Measurements from ENCODE around the gene TBX6. TPM values are rescaled to one million over a fixed set of nuclear protein-coding genes. Genes with fewer than 3 reads are reported as not detected.
A peak's percentile ranks its signal among the peaks of the same experiment; 100 is the strongest.

The TBX6 gene
- total RNA-seq, 1 experiment from 2014 or later = 0.49 TPM

DNA sequence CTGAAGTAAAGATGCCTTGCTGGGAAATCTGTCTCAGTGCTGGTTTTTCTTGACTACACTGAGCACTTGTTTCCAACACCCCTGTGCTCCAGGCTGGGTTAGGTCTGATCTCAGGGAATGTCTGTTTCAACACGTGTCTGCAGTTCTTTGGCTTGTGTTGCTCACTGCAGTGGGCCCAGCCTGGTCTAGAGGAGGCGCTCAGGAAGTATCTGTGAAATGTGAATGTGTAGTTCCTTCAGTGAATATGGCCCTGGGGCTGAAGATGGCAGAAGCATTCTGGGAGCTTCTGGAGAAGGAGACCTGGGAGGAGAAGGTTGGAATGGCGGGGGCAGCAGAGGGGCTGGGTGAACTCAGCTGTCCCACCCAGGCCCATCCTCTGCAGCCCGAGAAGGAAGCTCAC, 12.4 kb upstream of the TBX6 start:
- Histone ChIP-seq H3K36me3 (ENCODE audit: insufficient read depth, low read length, poor library complexity, severe bottlenecking) (no peaks in the 10 kb centered on the region), H3K4me1 (ENCODE audit: insufficient read depth, low read length, poor library complexity, severe bottlenecking) (no peaks in the 10 kb centered on the region), H3K4me3 (ENCODE audit: low read depth, low read length, poor library complexity, severe bottlenecking) (no peak overlapping the region), H3K27ac (ENCODE audit: low read depth, low read length, poor library complexity, severe bottlenecking) (no peak overlapping the region), H3K9me3 (ENCODE audit: low read depth, low read length, poor library complexity, severe bottlenecking) (no peaks in the 10 kb centered on the region), H3K27me3 (replicated peaks; ENCODE audit: insufficient read depth, low read depth, low read length, poor library complexity) (no peaks in the 10 kb centered on the region)
- BruUV-seq (replicated peaks) = no TSS peak
- ChIA-PET POLR2A (ENCODE audit: low non-redundant PET) (no interaction called here), CTCF (no interaction called here)
- no peak for TF ChIP-seq EZH2 (IDR thresholded peaks at IDR 0.05; ENCODE audit: borderline replicate concordance, low read depth, low read length, poor library complexity, severe bottlenecking)
- TF ChIP-seq, protein P1, sequence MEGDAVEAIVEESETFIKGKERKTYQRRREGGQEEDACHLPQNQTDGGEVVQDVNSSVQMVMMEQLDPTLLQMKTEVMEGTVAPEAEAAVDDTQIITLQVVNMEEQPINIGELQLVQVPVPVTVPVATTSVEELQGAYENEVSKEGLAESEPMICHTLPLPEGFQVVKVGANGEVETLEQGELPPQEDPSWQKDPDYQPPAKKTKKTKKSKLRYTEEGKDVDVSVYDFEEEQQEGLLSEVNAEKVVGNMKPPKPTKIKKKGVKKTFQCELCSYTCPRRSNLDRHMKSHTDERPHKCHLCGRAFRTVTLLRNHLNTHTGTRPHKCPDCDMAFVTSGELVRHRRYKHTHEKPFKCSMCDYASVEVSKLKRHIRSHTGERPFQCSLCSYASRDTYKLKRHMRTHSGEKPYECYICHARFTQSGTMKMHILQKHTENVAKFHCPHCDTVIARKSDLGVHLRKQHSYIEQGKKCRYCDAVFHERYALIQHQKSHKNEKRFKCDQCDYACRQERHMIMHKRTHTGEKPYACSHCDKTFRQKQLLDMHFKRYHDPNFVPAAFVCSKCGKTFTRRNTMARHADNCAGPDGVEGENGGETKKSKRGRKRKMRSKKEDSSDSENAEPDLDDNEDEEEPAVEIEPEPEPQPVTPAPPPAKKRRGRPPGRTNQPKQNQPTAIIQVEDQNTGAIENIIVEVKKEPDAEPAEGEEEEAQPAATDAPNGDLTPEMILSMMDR (conservative IDR thresholded peaks at IDR 0.05; ENCODE audit: low read depth, low read length) = no peak
- intact Hi-C loops (cut with micrococcal nuclease; ENCODE audit: unreplicated experiment) = no loop called here
- DNase-seq (ENCODE audit: low spot score) = no peak

DNA sequence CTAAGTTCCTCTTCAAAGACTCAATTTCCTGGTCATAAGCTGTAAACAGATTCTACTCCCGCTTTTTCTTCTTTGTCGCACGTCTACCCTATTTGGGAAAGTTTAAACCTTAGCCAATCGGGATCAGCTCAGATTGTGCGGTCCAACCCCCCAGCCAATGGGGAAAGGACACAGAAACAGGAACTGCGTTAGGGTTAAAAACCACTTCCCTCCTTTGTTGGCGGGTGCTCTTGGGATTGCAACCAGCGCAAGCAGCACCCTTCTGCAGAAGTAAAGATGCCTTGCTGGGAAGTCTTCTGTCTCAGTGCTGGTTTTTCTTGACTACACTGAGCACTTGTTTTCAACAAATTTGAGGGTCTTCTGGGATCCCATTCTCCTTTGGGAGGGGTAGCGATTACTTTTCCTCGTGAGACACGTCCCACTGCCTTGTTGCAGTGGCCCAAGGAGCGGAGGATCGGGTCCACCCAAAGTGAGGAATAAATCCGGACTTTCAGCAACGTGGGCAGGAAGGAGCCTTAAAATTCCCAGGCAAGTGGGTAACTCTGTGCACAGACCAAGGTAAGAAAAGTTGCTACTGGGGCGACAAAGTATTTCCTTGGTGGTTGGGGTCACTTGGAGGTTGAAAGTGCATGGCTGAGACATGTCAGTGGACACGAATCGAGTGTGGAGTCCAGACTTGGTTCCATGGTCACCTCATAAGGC, 5.3 kb upstream of the TBX6 start:
- CTCF ChIA-PET = no interaction called here
- Histone ChIP-seq H3K36me3 (ENCODE audit: insufficient read depth, low read length, poor library complexity, severe bottlenecking) (no peaks in the 10 kb centered on the region), H3K4me3 (ENCODE audit: low read depth, low read length, poor library complexity, severe bottlenecking) (no peak overlapping the region), H3K9me3 (ENCODE audit: low read depth, low read length, poor library complexity, severe bottlenecking) (peaks cover 19% of the 10 kb centered on the region), H3K4me1 (ENCODE audit: insufficient read depth, low read length, poor library complexity, severe bottlenecking) (peaks cover 11% of the 10 kb centered on the region), H3K27ac (ENCODE audit: low read depth, low read length, poor library complexity, severe bottlenecking) (no peak overlapping the region), H3K27me3 (replicated peaks; ENCODE audit: insufficient read depth, low read depth, low read length, poor library complexity) (no peaks in the 10 kb centered on the region)
- POLR2A ChIA-PET (ENCODE audit: low non-redundant PET) = no interaction called here
- TF ChIP-seq, protein P1 (conservative IDR thresholded peaks at IDR 0.05; ENCODE audit: low read depth, low read length) = no peak
- no peak for TF ChIP-seq EZH2 (IDR thresholded peaks at IDR 0.05; ENCODE audit: borderline replicate concordance, low read depth, low read length, poor library complexity, severe bottlenecking)
- BruUV-seq (replicated peaks) = no TSS peak
- no peak for DNase-seq (ENCODE audit: low spot score)
- intact Hi-C loops (cut with micrococcal nuclease; ENCODE audit: unreplicated experiment) = no loop called here

DNA sequence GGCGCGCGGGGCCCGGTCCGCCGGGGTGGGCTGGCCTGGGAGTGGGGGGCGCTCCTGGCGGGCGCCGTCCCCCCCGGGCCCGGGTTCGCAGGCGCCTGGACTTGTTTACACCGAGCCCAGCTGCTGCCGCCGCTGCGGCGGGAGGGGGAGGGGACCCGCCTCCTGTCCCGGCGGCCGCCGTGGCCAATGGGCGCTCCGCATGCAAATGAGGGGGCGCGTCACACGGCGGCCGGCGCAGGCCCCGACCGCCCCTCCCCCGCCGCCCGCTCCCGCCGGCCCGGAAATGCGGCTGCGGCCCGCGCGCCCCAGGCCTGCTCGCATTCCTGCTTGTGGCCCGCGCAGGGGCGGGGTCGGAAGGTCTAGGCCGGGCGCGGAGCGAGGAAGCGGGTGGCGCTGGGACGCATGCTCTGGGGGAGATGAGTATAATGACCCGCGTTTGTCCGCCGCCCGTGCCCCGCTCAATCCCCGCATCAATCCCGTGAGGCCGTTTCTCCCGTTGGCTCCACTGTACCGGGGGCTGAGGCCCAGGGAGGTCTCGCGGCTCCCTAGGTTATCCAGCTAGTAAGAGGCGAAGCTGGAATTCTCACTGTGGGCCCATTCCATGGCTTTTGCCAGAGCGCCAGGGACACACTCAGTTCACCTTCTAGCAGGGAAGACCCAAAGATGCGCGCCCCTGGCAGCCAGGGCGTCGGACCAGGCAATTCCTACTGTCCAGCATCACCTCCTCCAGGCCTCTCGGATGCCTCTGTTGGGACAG, 4.6 kb upstream of the TBX6 start, which contains the start of gene YPEL3:
Gene YPEL3, minus strand, starts transcription at position 109 of the 757 bp plus-strand sequence. CDS start 731 bp downstream, outside the sequence.
- peak; percentile 89 for DNase-seq (ENCODE audit: low spot score)
- Histone ChIP-seq H3K36me3 (ENCODE audit: insufficient read depth, low read length, poor library complexity, severe bottlenecking) (no peaks in the 10 kb centered on the region), H3K9me3 (ENCODE audit: low read depth, low read length, poor library complexity, severe bottlenecking) (peaks cover 19% of the 10 kb centered on the region), H3K4me3 (ENCODE audit: low read depth, low read length, poor library complexity, severe bottlenecking) (peak within 1 kb of the TSS; percentile 38), H3K27me3 (replicated peaks; ENCODE audit: insufficient read depth, low read depth, low read length, poor library complexity) (no peaks in the 10 kb centered on the region), H3K4me1 (ENCODE audit: insufficient read depth, low read length, poor library complexity, severe bottlenecking) (peaks cover 15% of the 10 kb centered on the region), H3K27ac (ENCODE audit: low read depth, low read length, poor library complexity, severe bottlenecking) (peak within 1 kb of the TSS; percentile 72)
- TF ChIP-seq, protein P1 (conservative IDR thresholded peaks at IDR 0.05; ENCODE audit: low read depth, low read length) = no peak
- no peak for TF ChIP-seq EZH2 (IDR thresholded peaks at IDR 0.05; ENCODE audit: borderline replicate concordance, low read depth, low read length, poor library complexity, severe bottlenecking)
- ChIA-PET POLR2A (ENCODE audit: low non-redundant PET) (interaction anchor here (0.7 kb wide), 1 partner anchor 75 kb away, joined by 3 read pairs; no protein-coding TSS in a partner anchor), CTCF (no interaction called here)
- intact Hi-C loops (cut with micrococcal nuclease; ENCODE audit: unreplicated experiment) = no loop called here
- BruUV-seq (replicated peaks) = no TSS peak

Measured in A673 (cell line).